A549 (cell line): ENCODE results near the gene SENP8.

ENCODE experiments used
- CEBPB ChIP-seq, 2 experiments: fragments of >200 bp in 1 of 2; sonication (Bioruptor Twin) in 1 of 2; formaldehyde crosslinking in 1 of 2; IDR thresholded peaks; 2 replicates each; pipeline ENCODE4 v1.6.1; 2012 to 2016
- EP300 ChIP-seq, 2 experiments: fragments of >200 bp; sonication (Bioruptor Twin); formaldehyde crosslinking; IDR thresholded peaks; 2 replicates in 1 of 2; 3 replicates in 1 of 2; pipeline ENCODE4 v1.6.1; 2016 to 2017
- ESRRA ChIP-seq: fragments of 150-350 bp; IDR thresholded peaks from 2 replicates; pipeline ENCODE4 v1.6.1; 2014; ENCODE audit warnings: mild to moderate bottlenecking, low read length, borderline replicate concordance
- JUN ChIP-seq, 2 experiments: fragments of >200 bp; sonication (Bioruptor Twin); formaldehyde crosslinking; IDR thresholded peaks; 2 replicates in 1 of 2; 3 replicates in 1 of 2; pipeline ENCODE4 v1.6.1; 2016 to 2017
- KDM1A ChIP-seq: fragments of 200-600 bp; sonication (generic); IDR thresholded peaks from 2 replicates; pipeline ENCODE4 v1.6.1; 2016; ENCODE audit warnings: low read depth, mild to moderate bottlenecking
- MYC ChIP-seq: IDR thresholded peaks from 2 replicates; pipeline ENCODE4 v1.6.1; 2012; ENCODE audit warnings: mild to moderate bottlenecking, inconsistent platforms, low read length, improper control_type of control experiment, borderline replicate concordance
- TP53 ChIP-seq: fragments of 250-450 bp; sonication (Bioruptor Pico); IDR thresholded peaks from 2 replicates; pipeline ENCODE4 v1.5.0; 2021; ENCODE audit warnings: mild to moderate bottlenecking, moderate library complexity
- TF ChIP-seq, protein P1 (sequence below): fragments of >200 bp; sonication (Bioruptor Twin); formaldehyde crosslinking; IDR thresholded peaks from 3 replicates; pipeline ENCODE4 v1.5.1; 2016
- TF ChIP-seq, protein P2 (sequence below): fragments of 200-600 bp; sonication (generic); IDR thresholded peaks from 2 replicates; pipeline ENCODE4 v1.6.1; 2016; ENCODE audit warnings: antibody characterized with exemption, mild to moderate bottlenecking, moderate library complexity

DNA sequence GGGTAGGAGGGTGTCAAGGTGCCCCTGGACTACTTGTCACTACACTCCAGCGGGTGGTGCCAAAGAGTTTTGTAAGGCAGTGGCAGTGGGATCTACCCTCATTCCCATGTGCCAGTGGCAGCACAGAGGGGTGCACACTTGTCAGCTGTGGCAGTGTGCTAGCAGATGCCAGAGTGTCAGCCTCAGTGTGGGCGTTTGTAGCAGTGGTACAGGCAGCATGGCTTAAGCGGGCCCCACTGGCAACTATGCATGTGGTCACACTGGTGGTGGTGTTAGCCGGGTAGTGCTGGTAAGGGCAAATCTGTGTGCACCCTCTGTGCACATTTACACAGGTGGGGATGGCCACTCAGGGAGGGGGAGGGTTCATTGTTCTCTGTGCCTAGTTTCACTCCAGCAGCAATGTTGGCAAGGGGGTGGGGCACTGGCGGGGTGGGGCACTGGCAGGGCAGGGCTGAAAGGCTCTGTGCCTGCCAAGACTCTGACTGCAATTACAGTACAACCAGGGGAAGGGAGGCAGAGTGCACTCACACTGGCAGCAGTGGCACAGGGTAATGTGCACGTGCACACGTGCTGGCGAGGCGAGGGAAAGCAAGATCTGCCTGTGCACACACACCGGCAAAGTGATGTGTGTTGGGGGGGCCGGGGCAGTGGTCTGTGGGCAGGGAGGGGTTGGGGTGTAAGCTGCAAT, 32.0 kb upstream of the SENP8 start:
- TF ChIP-seq TP53 (CRISPR knock-in tag): no peak
- no peak for TF ChIP-seq JUN (IDR thresholded peaks at IDR 0.05)
- no peak for TF ChIP-seq EP300 (IDR thresholded peaks at IDR 0.05)
- no peak for TF ChIP-seq KDM1A
- TF ChIP-seq, protein P1, sequence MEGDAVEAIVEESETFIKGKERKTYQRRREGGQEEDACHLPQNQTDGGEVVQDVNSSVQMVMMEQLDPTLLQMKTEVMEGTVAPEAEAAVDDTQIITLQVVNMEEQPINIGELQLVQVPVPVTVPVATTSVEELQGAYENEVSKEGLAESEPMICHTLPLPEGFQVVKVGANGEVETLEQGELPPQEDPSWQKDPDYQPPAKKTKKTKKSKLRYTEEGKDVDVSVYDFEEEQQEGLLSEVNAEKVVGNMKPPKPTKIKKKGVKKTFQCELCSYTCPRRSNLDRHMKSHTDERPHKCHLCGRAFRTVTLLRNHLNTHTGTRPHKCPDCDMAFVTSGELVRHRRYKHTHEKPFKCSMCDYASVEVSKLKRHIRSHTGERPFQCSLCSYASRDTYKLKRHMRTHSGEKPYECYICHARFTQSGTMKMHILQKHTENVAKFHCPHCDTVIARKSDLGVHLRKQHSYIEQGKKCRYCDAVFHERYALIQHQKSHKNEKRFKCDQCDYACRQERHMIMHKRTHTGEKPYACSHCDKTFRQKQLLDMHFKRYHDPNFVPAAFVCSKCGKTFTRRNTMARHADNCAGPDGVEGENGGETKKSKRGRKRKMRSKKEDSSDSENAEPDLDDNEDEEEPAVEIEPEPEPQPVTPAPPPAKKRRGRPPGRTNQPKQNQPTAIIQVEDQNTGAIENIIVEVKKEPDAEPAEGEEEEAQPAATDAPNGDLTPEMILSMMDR: no peak
- no peak for TF ChIP-seq ESRRA
- TF ChIP-seq, protein P2, sequence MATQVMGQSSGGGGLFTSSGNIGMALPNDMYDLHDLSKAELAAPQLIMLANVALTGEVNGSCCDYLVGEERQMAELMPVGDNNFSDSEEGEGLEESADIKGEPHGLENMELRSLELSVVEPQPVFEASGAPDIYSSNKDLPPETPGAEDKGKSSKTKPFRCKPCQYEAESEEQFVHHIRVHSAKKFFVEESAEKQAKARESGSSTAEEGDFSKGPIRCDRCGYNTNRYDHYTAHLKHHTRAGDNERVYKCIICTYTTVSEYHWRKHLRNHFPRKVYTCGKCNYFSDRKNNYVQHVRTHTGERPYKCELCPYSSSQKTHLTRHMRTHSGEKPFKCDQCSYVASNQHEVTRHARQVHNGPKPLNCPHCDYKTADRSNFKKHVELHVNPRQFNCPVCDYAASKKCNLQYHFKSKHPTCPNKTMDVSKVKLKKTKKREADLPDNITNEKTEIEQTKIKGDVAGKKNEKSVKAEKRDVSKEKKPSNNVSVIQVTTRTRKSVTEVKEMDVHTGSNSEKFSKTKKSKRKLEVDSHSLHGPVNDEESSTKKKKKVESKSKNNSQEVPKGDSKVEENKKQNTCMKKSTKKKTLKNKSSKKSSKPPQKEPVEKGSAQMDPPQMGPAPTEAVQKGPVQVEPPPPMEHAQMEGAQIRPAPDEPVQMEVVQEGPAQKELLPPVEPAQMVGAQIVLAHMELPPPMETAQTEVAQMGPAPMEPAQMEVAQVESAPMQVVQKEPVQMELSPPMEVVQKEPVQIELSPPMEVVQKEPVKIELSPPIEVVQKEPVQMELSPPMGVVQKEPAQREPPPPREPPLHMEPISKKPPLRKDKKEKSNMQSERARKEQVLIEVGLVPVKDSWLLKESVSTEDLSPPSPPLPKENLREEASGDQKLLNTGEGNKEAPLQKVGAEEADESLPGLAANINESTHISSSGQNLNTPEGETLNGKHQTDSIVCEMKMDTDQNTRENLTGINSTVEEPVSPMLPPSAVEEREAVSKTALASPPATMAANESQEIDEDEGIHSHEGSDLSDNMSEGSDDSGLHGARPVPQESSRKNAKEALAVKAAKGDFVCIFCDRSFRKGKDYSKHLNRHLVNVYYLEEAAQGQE: no peak
- no peak for TF ChIP-seq MYC
- no peak for TF ChIP-seq CEBPB (IDR thresholded peaks at IDR 0.05)
